Measurements from ENCODE around the gene SS18L1.
"Not testable (repeated sequence)": the region's sequence is repeated elsewhere in the genome, so short reads cannot be mapped to it uniquely, and the experiment has no call there.

DNA sequence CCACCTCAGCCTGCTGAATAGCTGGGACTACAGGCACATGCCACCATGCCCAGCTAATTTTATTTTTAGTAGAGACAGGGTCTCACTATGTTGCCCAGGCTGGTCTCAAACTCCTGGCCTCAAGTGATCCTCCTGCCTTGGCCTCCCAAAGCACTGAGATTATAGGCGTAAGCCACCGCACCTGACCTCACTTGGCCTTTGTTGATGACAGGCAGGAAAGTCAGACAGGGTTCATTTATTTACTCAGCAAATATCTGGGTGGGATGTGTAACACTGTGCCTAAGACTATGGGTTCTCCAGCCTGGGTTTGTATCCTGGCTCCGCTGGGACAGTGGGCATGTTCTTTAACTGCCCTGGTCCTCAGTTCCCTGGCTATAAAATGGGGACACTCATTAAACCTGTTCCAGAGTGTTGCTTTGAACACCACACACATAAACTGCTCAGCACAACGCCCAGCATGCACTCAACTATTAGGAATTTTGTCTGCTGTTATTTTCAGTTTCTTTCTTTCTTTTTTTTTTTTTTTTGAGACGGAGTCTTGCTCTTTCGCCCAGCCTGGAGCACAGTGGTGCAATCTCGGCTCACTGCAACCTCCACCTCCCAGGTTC, 27.7 kb upstream of the SS18L1 start:
- not testable (repeated sequence) for TF ChIP-seq CTCF (IDR thresholded peaks at IDR 0.05 in 2 of 3, conservative IDR thresholded peaks at IDR 0.05 in 1 of 3; ENCODE audit: control insufficient read depth in 2 of 3, extremely low read depth in 1 of 3, insufficient read depth in 1 of 3, low read depth in 3 of 3, low read length in 3 of 3); ZZZ3 (IDR thresholded peaks at IDR 0.05; ENCODE audit: control insufficient read depth, insufficient read length, low read depth); BACH1 (IDR thresholded peaks at IDR 0.05; ENCODE audit: borderline replicate concordance); RB1 (IDR thresholded peaks at IDR 0.05; ENCODE audit: borderline replicate concordance); MAX (IDR thresholded peaks at IDR 0.05; ENCODE audit: low read depth, low read length); EZH2 (IDR thresholded peaks at IDR 0.05; ENCODE audit: borderline replicate concordance, control insufficient read depth, low read depth, low read length); SREBF1 (IDR thresholded peaks at IDR 0.05; ENCODE audit: low read length); POLR2A (IDR thresholded peaks at IDR 0.05; ENCODE audit: low read depth, low read length); E4F1 (IDR thresholded peaks at IDR 0.05; ENCODE audit: borderline replicate concordance, partially characterized antibody)
